HG03354 (cell line): ENCODE data around the gene ZSWIM9.
"Not testable (repeated sequence)": the region's sequence is repeated elsewhere in the genome, so short reads cannot be mapped to it uniquely, and the experiment has no call there.

Source experiments
- ATAC-seq: cut with Tn5 transposase; IDR thresholded peaks from one replicate; pipeline ENCODE4 v1.9.1; 2021; ENCODE audit warnings: mild to moderate bottlenecking; ENCODE audit not compliant: unreplicated experiment, poor library complexity, severe bottlenecking

Gene ZSWIM9

GRCh38 chr19:48206397-48207093 lies 36.1 kb downstream of the ZSWIM9 start:
- no peak for ATAC-seq

GRCh38 chr19:48210005-48210404 lies 39.5 kb downstream of the ZSWIM9 start:
- no peak for ATAC-seq

GRCh38 chr19:48213959-48214358 lies 43.5 kb downstream of the ZSWIM9 start:
- ATAC-seq: no peak

- no peak for ATAC-seq
These were observed 46.5 kb downstream of the ZSWIM9 start for GRCh38 chr19:48216933-48217332.

- no peak for ATAC-seq
These were observed 48.5 kb downstream of the ZSWIM9 start for GRCh38 chr19:48218997-48219396.

- ATAC-seq: not testable (repeated sequence)
These were observed 50.3 kb downstream of the ZSWIM9 start for GRCh38 chr19:48220784-48221183.

- no peak for ATAC-seq
These were observed 51.1 kb downstream of the ZSWIM9 start for GRCh38 chr19:48221628-48222027.

- no peak for ATAC-seq
These were observed 60.2 kb downstream of the ZSWIM9 start for GRCh38 chr19:48230555-48231129.

- no peak for ATAC-seq
These were observed 66.6 kb downstream of the ZSWIM9 start for GRCh38 chr19:48237057-48237456.

- ATAC-seq: no peak
These were observed 68.6 kb downstream of the ZSWIM9 start for GRCh38 chr19:48239120-48239519.

- no peak for ATAC-seq
These were observed 69.2 kb downstream of the ZSWIM9 start for GRCh38 chr19:48239582-48240141.

- not testable (repeated sequence) for ATAC-seq
These were observed 71.3 kb downstream of the ZSWIM9 start for GRCh38 chr19:48241771-48242170.

GRCh38 chr19:48244281-48244680 lies 73.8 kb downstream of the ZSWIM9 start:
- ATAC-seq: no peak

- no peak for ATAC-seq
These were observed 75.6 kb downstream of the ZSWIM9 start for GRCh38 chr19:48246101-48246500.

GRCh38 chr19:48247212-48247611 lies 76.7 kb downstream of the ZSWIM9 start:
- ATAC-seq: no peak
